ENCODE measurements around the gene DLAT.

DNA sequence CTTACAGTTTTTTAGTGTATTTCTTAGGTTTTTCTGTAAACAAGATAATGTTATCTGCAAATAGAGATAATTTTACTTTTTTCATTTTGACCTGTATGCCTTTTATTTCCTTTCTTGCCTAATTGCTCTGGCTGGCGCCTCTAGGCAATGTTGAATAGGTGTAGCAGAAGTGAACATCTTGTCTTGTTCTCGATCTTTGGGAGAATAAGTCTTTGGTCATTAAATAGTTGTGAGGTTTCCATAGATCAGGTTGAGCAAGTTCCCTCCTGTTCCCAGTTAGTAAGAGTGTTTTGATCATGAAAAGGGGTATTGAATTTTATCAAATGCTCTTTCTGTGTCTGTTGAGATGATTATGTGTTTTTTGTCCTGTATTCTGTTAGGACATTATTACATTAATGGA is 24.6 kb downstream of the DLAT start:
- TF ChIP-seq, protein P1, sequence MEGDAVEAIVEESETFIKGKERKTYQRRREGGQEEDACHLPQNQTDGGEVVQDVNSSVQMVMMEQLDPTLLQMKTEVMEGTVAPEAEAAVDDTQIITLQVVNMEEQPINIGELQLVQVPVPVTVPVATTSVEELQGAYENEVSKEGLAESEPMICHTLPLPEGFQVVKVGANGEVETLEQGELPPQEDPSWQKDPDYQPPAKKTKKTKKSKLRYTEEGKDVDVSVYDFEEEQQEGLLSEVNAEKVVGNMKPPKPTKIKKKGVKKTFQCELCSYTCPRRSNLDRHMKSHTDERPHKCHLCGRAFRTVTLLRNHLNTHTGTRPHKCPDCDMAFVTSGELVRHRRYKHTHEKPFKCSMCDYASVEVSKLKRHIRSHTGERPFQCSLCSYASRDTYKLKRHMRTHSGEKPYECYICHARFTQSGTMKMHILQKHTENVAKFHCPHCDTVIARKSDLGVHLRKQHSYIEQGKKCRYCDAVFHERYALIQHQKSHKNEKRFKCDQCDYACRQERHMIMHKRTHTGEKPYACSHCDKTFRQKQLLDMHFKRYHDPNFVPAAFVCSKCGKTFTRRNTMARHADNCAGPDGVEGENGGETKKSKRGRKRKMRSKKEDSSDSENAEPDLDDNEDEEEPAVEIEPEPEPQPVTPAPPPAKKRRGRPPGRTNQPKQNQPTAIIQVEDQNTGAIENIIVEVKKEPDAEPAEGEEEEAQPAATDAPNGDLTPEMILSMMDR (IDR thresholded peaks at IDR 0.05; ENCODE audit: poor library complexity), result no peak
- TF ChIP-seq EZH2 (IDR thresholded peaks at IDR 0.05; ENCODE audit: borderline replicate concordance), result no peak
